CD8-positive, alpha-beta memory T cell (primary cell): ENCODE data around the gene KRTAP4-3. TPM values are rescaled to one million over a fixed set of nuclear protein-coding genes. Genes with fewer than 3 reads are reported as not detected.

Source experiments
- CTCF ChIA-PET: fragments of 350-600 bp; sonication (Branson Sonifier 250); formaldehyde crosslinking; loops from one replicate; lab custom pipeline; 2021; ENCODE audit warnings: antibody characterized with exemption; lab: Charles Lee
- POLR2A ChIA-PET: fragments of 350-600 bp; sonication (Branson Sonifier 250); formaldehyde crosslinking; loops from one replicate; lab custom pipeline; 2021; ENCODE audit warnings: antibody characterized with exemption; lab: Charles Lee
- DNase-seq, 5 donors: peaks; one replicate each; pipeline versions ENCODE4 v3.0.0 to v3.0.0-alpha.2; 2020 to 2022; ENCODE audit warnings: mixed read lengths in 1 of 5
- H3K27ac ChIP-seq: one replicate; pipeline ENCODE4 v1.7.0; 2013; ENCODE audit warnings: low read depth, mild to moderate bottlenecking, low read length, moderate library complexity
- H3K27me3 ChIP-seq: 2 replicates; pipeline ENCODE4 v1.7.0; 2013; ENCODE audit warnings: low read length, mild to moderate bottlenecking; ENCODE audit not compliant: insufficient read depth, poor library complexity, severe bottlenecking
- H3K36me3 ChIP-seq: 2 replicates; pipeline ENCODE4 v1.7.0; 2013; ENCODE audit warnings: mild to moderate bottlenecking, low read length, moderate library complexity; ENCODE audit not compliant: insufficient read depth
- H3K4me1 ChIP-seq: 2 replicates; pipeline ENCODE4 v1.7.0; 2013; ENCODE audit warnings: mild to moderate bottlenecking, low read length, moderate library complexity; ENCODE audit not compliant: insufficient read depth
- H3K4me3 ChIP-seq: 2 replicates; pipeline ENCODE4 v1.7.0; 2013; ENCODE audit warnings: mild to moderate bottlenecking, low read length
- H3K9me3 ChIP-seq: 2 replicates; pipeline ENCODE4 v1.7.0; 2013; ENCODE audit warnings: mild to moderate bottlenecking, low read length
- H3K27ac Mint-ChIP-seq, 8 donors: one replicate each; pipeline ENCODE4 v1.8.0; 2020 to 2021; ENCODE audit warnings: mixed read lengths in 8 of 8, mild to moderate bottlenecking in 6 of 8, inconsistent platforms in 3 of 8, moderate library complexity in 3 of 8
- H3K27me3 Mint-ChIP-seq, 2 donors: one replicate each; pipeline ENCODE4 v1.8.0; 2020 to 2021; ENCODE audit warnings: mixed read lengths in 2 of 2, mild to moderate bottlenecking in 1 of 2, moderate library complexity in 1 of 2
- H3K36me3 Mint-ChIP-seq, 3 donors: one replicate each; pipeline ENCODE4 v1.8.0; 2020 to 2021; ENCODE audit warnings: mixed read lengths in 3 of 3, inconsistent platforms in 1 of 3, mild to moderate bottlenecking in 1 of 3
- H3K4me1 Mint-ChIP-seq, 3 donors: one replicate each; pipeline ENCODE4 v1.8.0; 2020 to 2021; ENCODE audit warnings: mixed read lengths in 3 of 3, inconsistent platforms in 1 of 3, mild to moderate bottlenecking in 1 of 3
- H3K4me3 Mint-ChIP-seq, 7 donors: one replicate each; pipeline ENCODE4 v1.8.0; 2020 to 2021; ENCODE audit warnings: mixed read lengths in 7 of 7, mild to moderate bottlenecking in 6 of 7, moderate library complexity in 4 of 7, inconsistent platforms in 2 of 7
- H3K9me3 Mint-ChIP-seq, 5 donors: one replicate each; pipeline ENCODE4 v1.8.0; 2020 to 2022; ENCODE audit warnings: mixed read lengths in 5 of 5, mild to moderate bottlenecking in 3 of 5, moderate library complexity in 2 of 5, inconsistent platforms in 1 of 5
- polyA plus RNA-seq: library from polyadenylated mRNA; unstranded; fragments of 300-500 nt; fragmentation: Illumina TruSeq; gene quantifications from one replicate; pipeline ENCODE4 v1.2.3, GENCODE V29; 2021
- total RNA-seq, 2 experiments: library from RNA; stranded (reverse); gene quantifications; one replicate each; pipeline ENCODE4 v1.2.3, GENCODE V29; 2021

The KRTAP4-3 gene
- total RNA-seq (not detected), polyA plus RNA-seq (not detected)

- Histone ChIP-seq H3K4me3 (no peak within 1 kb of the TSS), H3K27ac (no peak within 1 kb of the TSS), H3K9me3 (no peaks in the 10 kb centered on the region), H3K36me3 (no peaks in the 10 kb centered on the region), H3K4me1 (no peaks in the 10 kb centered on the region), H3K27me3 (no peaks in the 10 kb centered on the region)
- ChIA-PET CTCF (no interaction called here), POLR2A (no interaction called here)
- no peaks in the 10 kb centered on the region for H3K9me3 Mint-ChIP-seq
- peaks cover 3 to 17% of the 10 kb centered on the region in 2 donors for H3K27me3 Mint-ChIP-seq
- H3K36me3 Mint-ChIP-seq: no peaks in the 10 kb centered on the region
- no peak for DNase-seq
- H3K27ac Mint-ChIP-seq: peak within 1 kb of the TSS in 1 of 8 donors; percentile 17
- peaks cover 0 to 7% (median 0%) of the 10 kb centered on the region in 3 donors for H3K4me1 Mint-ChIP-seq
- no peak within 1 kb of the TSS for H3K4me3 Mint-ChIP-seq
Observed at GRCh38 chr17:41168121-41168520, at the start of gene KRTAP4-3. TSS of gene KRTAP4-3 (minus strand) at chr17:41168221. CDS start at chr17:41168172, 49 bp downstream.

- CTCF ChIA-PET: no interaction called here
- Mint-ChIP-seq H3K4me3 (no peak overlapping the region), H3K9me3 (peaks cover 0 to 8% (median 4%) of the 10 kb centered on the region in 5 donors), H3K27ac (no peak overlapping the region), H3K36me3 (peaks cover 0 to 8% (median 0%) of the 10 kb centered on the region in 3 donors), H3K4me1 (no peaks in the 10 kb centered on the region), H3K27me3 (peaks cover 6 to 58% of the 10 kb centered on the region in 2 donors)
- POLR2A ChIA-PET: no interaction called here
- Histone ChIP-seq H3K4me1 (no peaks in the 10 kb centered on the region), H3K27ac (no peak overlapping the region), H3K4me3 (no peak overlapping the region), H3K27me3 (no peaks in the 10 kb centered on the region), H3K36me3 (no peaks in the 10 kb centered on the region), H3K9me3 (no peaks in the 10 kb centered on the region)
- no peak for DNase-seq
Observed at GRCh38 chr17:41215681-41216080, 47.7 kb upstream of the KRTAP4-3 start.

GRCh38 chr17:41212524-41213169 is 44.6 kb upstream of the KRTAP4-3 start:
- peaks cover 10% of the 10 kb centered on the region for H3K27me3 ChIP-seq
- POLR2A ChIA-PET: no interaction called here
- H3K27ac ChIP-seq: no peak overlapping the region
- H3K4me1 ChIP-seq: no peaks in the 10 kb centered on the region
- DNase-seq: no peak
- no peaks in the 10 kb centered on the region for H3K36me3 ChIP-seq
- Mint-ChIP-seq H3K27me3 (peaks cover 8 to 76% of the 10 kb centered on the region in 2 donors), H3K27ac (peak overlapping the region in 1 of 8 donors; percentile 30), H3K9me3 (peaks cover 0 to 3% (median 0%) of the 10 kb centered on the region in 5 donors), H3K36me3 (peaks cover 0 to 1% (median 0%) of the 10 kb centered on the region in 3 donors), H3K4me3 (no peak overlapping the region), H3K4me1 (no peaks in the 10 kb centered on the region)
- H3K4me3 ChIP-seq: no peak overlapping the region
- CTCF ChIA-PET: interaction anchor here (2.2 kb wide), 1 partner anchor 110 kb away, joined by 5 read pairs; no protein-coding TSS in a partner anchor
- no peaks in the 10 kb centered on the region for H3K9me3 ChIP-seq

GRCh38 chr17:41211845-41212466 is 43.9 kb upstream of the KRTAP4-3 start:
- Mint-ChIP-seq H3K27ac (no peak overlapping the region), H3K9me3 (peaks cover 0 to 3% (median 0%) of the 10 kb centered on the region in 5 donors), H3K27me3 (peaks cover 10 to 73% of the 10 kb centered on the region in 2 donors), H3K36me3 (peaks cover 0 to 1% (median 0%) of the 10 kb centered on the region in 3 donors), H3K4me1 (no peaks in the 10 kb centered on the region), H3K4me3 (no peak overlapping the region)
- Histone ChIP-seq H3K27me3 (peaks cover 10% of the 10 kb centered on the region), H3K9me3 (no peaks in the 10 kb centered on the region), H3K4me1 (no peaks in the 10 kb centered on the region), H3K4me3 (no peak overlapping the region), H3K27ac (no peak overlapping the region), H3K36me3 (no peaks in the 10 kb centered on the region)
- POLR2A ChIA-PET: no interaction called here
- DNase-seq: no peak
- CTCF ChIA-PET: interaction anchor here (2.2 kb wide), 1 partner anchor 111 kb away, joined by 5 read pairs; no protein-coding TSS in a partner anchor

GRCh38 chr17:41199421-41200078 is 31.5 kb upstream of the KRTAP4-3 start:
- H3K4me3 ChIP-seq: no peak overlapping the region
- H3K36me3 ChIP-seq: no peaks in the 10 kb centered on the region
- no peak overlapping the region for H3K4me3 Mint-ChIP-seq
- CTCF ChIA-PET: no interaction called here
- H3K27me3 ChIP-seq: no peaks in the 10 kb centered on the region
- DNase-seq: no peak
- peaks cover 0 to 8% (median 4%) of the 10 kb centered on the region in 5 donors for H3K9me3 Mint-ChIP-seq
- no peaks in the 10 kb centered on the region for H3K4me1 ChIP-seq
- H3K27me3 Mint-ChIP-seq: peaks cover 4 to 5% of the 10 kb centered on the region in 2 donors
- no peaks in the 10 kb centered on the region for H3K4me1 Mint-ChIP-seq
- no peak overlapping the region for H3K27ac ChIP-seq
- peaks cover 0 to 6% (median 0%) of the 10 kb centered on the region in 3 donors for H3K36me3 Mint-ChIP-seq
- H3K9me3 ChIP-seq: no peaks in the 10 kb centered on the region
- H3K27ac Mint-ChIP-seq: no peak overlapping the region
- POLR2A ChIA-PET: no interaction called here

GRCh38 chr17:41196068-41196467 is 28.0 kb upstream of the KRTAP4-3 start:
- CTCF ChIA-PET: no interaction called here

GRCh38 chr17:41190328-41190727 is 22.3 kb upstream of the KRTAP4-3 start:
- Histone ChIP-seq H3K36me3 (no peaks in the 10 kb centered on the region), H3K4me1 (no peaks in the 10 kb centered on the region), H3K27me3 (no peaks in the 10 kb centered on the region), H3K4me3 (no peak overlapping the region), H3K9me3 (no peaks in the 10 kb centered on the region), H3K27ac (no peak overlapping the region)
- no peak for DNase-seq
- Mint-ChIP-seq H3K27ac (no peak overlapping the region), H3K27me3 (peaks cover 23 to 56% of the 10 kb centered on the region in 2 donors), H3K4me1 (no peaks in the 10 kb centered on the region), H3K36me3 (peaks cover 0 to 12% (median 0%) of the 10 kb centered on the region in 3 donors), H3K9me3 (peaks cover 0 to 6% (median 0%) of the 10 kb centered on the region in 5 donors), H3K4me3 (no peak overlapping the region)
- ChIA-PET POLR2A (no interaction called here), CTCF (no interaction called here)

More at GRCh38 chr17:41196068-41196467, 28.0 kb upstream of the KRTAP4-3 start:
- Mint-ChIP-seq H3K27ac (no peak overlapping the region), H3K4me1 (no peaks in the 10 kb centered on the region), H3K9me3 (peaks cover 2 to 13% (median 4%) of the 10 kb centered on the region in 5 donors), H3K36me3 (peaks cover 0 to 18% (median 0%) of the 10 kb centered on the region in 3 donors), H3K4me3 (no peak overlapping the region), H3K27me3 (peaks cover 16 to 25% of the 10 kb centered on the region in 2 donors)
- no peaks in the 10 kb centered on the region for H3K9me3 ChIP-seq
- H3K4me3 ChIP-seq: no peak overlapping the region
- no peak overlapping the region for H3K27ac ChIP-seq
- POLR2A ChIA-PET: no interaction called here
- no peaks in the 10 kb centered on the region for H3K36me3 ChIP-seq
- no peaks in the 10 kb centered on the region for H3K4me1 ChIP-seq
- DNase-seq: no peak
- no peaks in the 10 kb centered on the region for H3K27me3 ChIP-seq
